Endothelial cell (in vitro differentiated cells): ENCODE measurements around the gene MYOCD. TPM values are rescaled to one million over a fixed set of nuclear protein-coding genes. Genes with fewer than 3 reads are reported as not detected.

Experiments used
- DNase-seq: peaks from one replicate; pipeline ENCODE4 v3.0.0; 2021; ENCODE audit warnings: low spot score
- H3K27ac Mint-ChIP-seq: one replicate; pipeline ENCODE4 v1.8.0; 2021; ENCODE audit warnings: mixed read lengths, inconsistent platforms; ENCODE audit not compliant: unreplicated experiment
- H3K27me3 Mint-ChIP-seq: one replicate; pipeline ENCODE4 v1.8.0; 2021; ENCODE audit warnings: mild to moderate bottlenecking, moderate library complexity, mixed read lengths, inconsistent platforms; ENCODE audit not compliant: unreplicated experiment
- H3K36me3 Mint-ChIP-seq: one replicate; pipeline ENCODE4 v1.8.0; 2021; ENCODE audit warnings: mild to moderate bottlenecking, low read depth, mixed read lengths, inconsistent platforms; ENCODE audit not compliant: unreplicated experiment
- H3K4me1 Mint-ChIP-seq: one replicate; pipeline ENCODE4 v1.8.0; 2021; ENCODE audit warnings: mild to moderate bottlenecking, mixed read lengths, inconsistent platforms; ENCODE audit not compliant: unreplicated experiment
- H3K4me3 Mint-ChIP-seq: one replicate; pipeline ENCODE4 v1.8.0; 2021; ENCODE audit warnings: mild to moderate bottlenecking, mixed read lengths, inconsistent platforms; ENCODE audit not compliant: unreplicated experiment
- H3K9me3 Mint-ChIP-seq: one replicate; pipeline ENCODE4 v1.8.0; 2021; ENCODE audit warnings: mixed read lengths, inconsistent platforms; ENCODE audit not compliant: unreplicated experiment
- CTCF ChIP-seq: fragments of 200-600 bp; sonication (generic); IDR thresholded peaks from one replicate; pipeline ENCODE4 v1.5.0; 2021; ENCODE audit warnings: antibody characterized with exemption; ENCODE audit not compliant: unreplicated experiment
- total RNA-seq: library from RNA; stranded (reverse); fragmentation: NEBNext Ultra II Directional; extraction: Animal tissue kit (Norgen Biotek cat#: 25700); gene quantifications from one replicate; pipeline ENCODE4 v1.2.1, GENCODE V29; 2021; ENCODE audit not compliant: unreplicated experiment

The MYOCD gene
- total RNA-seq, 1 donor from 2014 or later, result 0.38 TPM

- no peak for TF ChIP-seq CTCF
- Mint-ChIP-seq H3K27me3 (peaks cover 2% of the 10 kb centered on the region), H3K4me3 (no peak overlapping the region), H3K27ac (no peak overlapping the region), H3K36me3 (no peaks in the 10 kb centered on the region), H3K9me3 (no peaks in the 10 kb centered on the region), H3K4me1 (peaks cover 14% of the 10 kb centered on the region)
- no peak for DNase-seq
Measured at GRCh38 chr17:12794919-12795532, 129.3 kb downstream of the MYOCD start.

GRCh38 chr17:12800855-12801365 lies 135.2 kb downstream of the MYOCD start:
- Mint-ChIP-seq H3K4me3 (no peak overlapping the region), H3K36me3 (no peaks in the 10 kb centered on the region), H3K27me3 (no peaks in the 10 kb centered on the region), H3K4me1 (no peaks in the 10 kb centered on the region), H3K9me3 (no peaks in the 10 kb centered on the region), H3K27ac (no peak overlapping the region)
- DNase-seq, result no peak
- no peak for TF ChIP-seq CTCF

GRCh38 chr17:12806630-12807029 lies 140.9 kb downstream of the MYOCD start:
- DNase-seq, result no peak
- no peak for TF ChIP-seq CTCF
- Mint-ChIP-seq H3K36me3 (peaks cover 18% of the 10 kb centered on the region), H3K4me3 (no peak overlapping the region), H3K27ac (no peak overlapping the region), H3K9me3 (peaks cover 4% of the 10 kb centered on the region), H3K27me3 (no peaks in the 10 kb centered on the region), H3K4me1 (no peaks in the 10 kb centered on the region)

GRCh38 chr17:12808723-12809122 lies 143.0 kb downstream of the MYOCD start:
- DNase-seq, result no peak
- peaks cover 18% of the 10 kb centered on the region for H3K36me3 Mint-ChIP-seq
- H3K4me3 Mint-ChIP-seq, result no peak overlapping the region
- H3K4me1 Mint-ChIP-seq, result no peaks in the 10 kb centered on the region
- no peak overlapping the region for H3K27ac Mint-ChIP-seq
- TF ChIP-seq CTCF, result no peak
- peaks cover 4% of the 10 kb centered on the region for H3K9me3 Mint-ChIP-seq
- no peaks in the 10 kb centered on the region for H3K27me3 Mint-ChIP-seq

GRCh38 chr17:12812877-12813276 lies 147.2 kb downstream of the MYOCD start:
- no peak overlapping the region for H3K27ac Mint-ChIP-seq

More at GRCh38 chr17:12812877-12813276, 147.2 kb downstream of the MYOCD start:
- H3K4me1 Mint-ChIP-seq, result no peaks in the 10 kb centered on the region
- H3K27me3 Mint-ChIP-seq, result no peaks in the 10 kb centered on the region
- TF ChIP-seq CTCF, result no peak
- no peak overlapping the region for H3K4me3 Mint-ChIP-seq
- no peak for DNase-seq
- H3K36me3 Mint-ChIP-seq, result peaks cover 14% of the 10 kb centered on the region
- no peaks in the 10 kb centered on the region for H3K9me3 Mint-ChIP-seq
